HCT116 (cell line): ENCODE measurements around the gene YY1.

Experiments
- CEBPB ChIP-seq: IDR thresholded peaks from 2 replicates; pipeline ENCODE4 v1.6.1; 2012; ENCODE audit warnings: low read depth
- CTCF ChIP-seq, 3 experiments: fragments of 200-600 bp in 1 of 3; sonication (generic) in 1 of 3; IDR thresholded peaks in 2 of 3; conservative IDR thresholded peaks in 1 of 3; 2 replicates each; pipeline ENCODE4 v1.5.1; 2012 to 2017; ENCODE audit warnings: low read depth in 2 of 3, low read length in 2 of 3, antibody characterized with exemption in 1 of 3, borderline replicate concordance in 1 of 3, control low read depth in 1 of 3, mild to moderate bottlenecking in 1 of 3, mixed read lengths in 1 of 3, mixed run types in 1 of 3, moderate library complexity in 1 of 3; ENCODE audit not compliant: insufficient read depth in 1 of 3
- EZH2 ChIP-seq: fragments of 200-600 bp; sonication (generic); IDR thresholded peaks from 2 replicates; pipeline ENCODE4 v1.6.1; 2017; ENCODE audit warnings: antibody characterized with exemption, mixed run types
- EZH2phosphoT487 ChIP-seq: fragments of 200-600 bp; IDR thresholded peaks from 2 replicates; pipeline ENCODE4 v1.6.1; 2018; ENCODE audit warnings: antibody characterized with exemption, borderline replicate concordance
- FOSL1 ChIP-seq: IDR thresholded peaks from 2 replicates; pipeline ENCODE4 v1.6.1; 2012; ENCODE audit warnings: low read depth
- JUND ChIP-seq: IDR thresholded peaks from 2 replicates; pipeline ENCODE4 v1.6.1; 2012
- POLR2A ChIP-seq: IDR thresholded peaks from 2 replicates; pipeline ENCODE4 v1.7.0; 2011; ENCODE audit warnings: borderline replicate concordance; ENCODE audit not compliant: insufficient read depth, insufficient read length; ENCODE audit errors: extremely low read depth
- POLR2AphosphoS5 ChIP-seq: IDR thresholded peaks from 2 replicates; pipeline ENCODE4 v1.6.1; 2011; ENCODE audit warnings: mild to moderate bottlenecking, low read depth, low read length, moderate library complexity
- REST ChIP-seq: IDR thresholded peaks from 2 replicates; pipeline ENCODE4 v1.6.1; 2012; ENCODE audit warnings: low read depth
- SP1 ChIP-seq: IDR thresholded peaks from 2 replicates; pipeline ENCODE4 v1.6.1; 2012; ENCODE audit warnings: low read depth
- SRF ChIP-seq: IDR thresholded peaks from 2 replicates; pipeline ENCODE4 v1.6.1; 2012; ENCODE audit warnings: low read depth
- YY1 ChIP-seq: IDR thresholded peaks from 2 replicates; pipeline ENCODE4 v1.6.1; 2011; ENCODE audit warnings: low read length, low read depth, moderate library complexity, mild to moderate bottlenecking; ENCODE audit not compliant: insufficient replicate concordance; ENCODE audit errors: extremely low read depth
- ZFX ChIP-seq: fragments of 450-650 bp; IDR thresholded peaks from 2 replicates; pipeline ENCODE4 v1.6.1; 2017
- TF ChIP-seq, protein P1 (sequence below): IDR thresholded peaks from 2 replicates; pipeline ENCODE4 v1.6.1; 2012

- TF ChIP-seq CTCF (IDR thresholded peaks at IDR 0.05 in 2 of 3, conservative IDR thresholded peaks at IDR 0.05 in 1 of 3; ENCODE audit: borderline replicate concordance in 1 of 3, insufficient read depth in 1 of 3, low read depth in 2 of 3, low read length in 2 of 3), result no peak
- TF ChIP-seq, protein P1, sequence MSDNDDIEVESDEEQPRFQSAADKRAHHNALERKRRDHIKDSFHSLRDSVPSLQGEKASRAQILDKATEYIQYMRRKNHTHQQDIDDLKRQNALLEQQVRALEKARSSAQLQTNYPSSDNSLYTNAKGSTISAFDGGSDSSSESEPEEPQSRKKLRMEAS, result no peak
- TF ChIP-seq SRF, result no peak
- no peak for TF ChIP-seq POLR2AphosphoS5
- no peak for TF ChIP-seq EZH2
- TF ChIP-seq REST, result no peak
- no peak for TF ChIP-seq CEBPB
- TF ChIP-seq POLR2A, result no peak
- no peak for TF ChIP-seq ZFX
- TF ChIP-seq FOSL1, result no peak
- TF ChIP-seq YY1, result no peak
- no peak for TF ChIP-seq JUND
- TF ChIP-seq EZH2phosphoT487, result no peak
- no peak for TF ChIP-seq SP1
Observed at GRCh38 chr14:100288382-100289185, 49.6 kb downstream of the YY1 start.
